A673 (cell line): ENCODE results near the gene PNPT1. TPM values are rescaled to one million over a fixed set of nuclear protein-coding genes. Genes with fewer than 3 reads are reported as not detected.
"Not testable (repeated sequence)": the region's sequence is repeated elsewhere in the genome, so short reads cannot be mapped to it uniquely, and the experiment has no call there.

Source experiments
- BruUV-seq: library from RNA; stranded (reverse); fragments of 400-500 nt; replicated peaks from 2 replicates; lab custom pipeline; 2021; lab: Mats Ljungman, UMichigan
- CTCF ChIA-PET: fragments of 300-600 bp; sonication (Branson Sonifier 250); formaldehyde crosslinking; loops from one replicate; lab custom pipeline; 2022; ENCODE audit warnings: antibody characterized with exemption; lab: Charles Lee
- POLR2A ChIA-PET: fragments of 300-600 bp; sonication (Branson Sonifier 250); formaldehyde crosslinking; loops from one replicate; lab custom pipeline; 2022; ENCODE audit warnings: antibody characterized with exemption; ENCODE audit not compliant: low non-redundant PET; lab: Charles Lee
- DNase-seq: peaks from one replicate; pipeline ENCODE4 v3.0.0-alpha.2; 2015; ENCODE audit warnings: low spot score
- H3K27ac ChIP-seq: fragments of 200-600 bp; sonication (generic); 2 replicates; pipeline ENCODE4 v1.5.1; 2016; ENCODE audit warnings: mixed run types, low read depth, mild to moderate bottlenecking, mixed read lengths, antibody characterized with exemption, low read length; ENCODE audit not compliant: poor library complexity, severe bottlenecking
- H3K27me3 ChIP-seq: fragments of 200-600 bp; sonication (generic); replicated peaks from 2 replicates; pipeline ENCODE4 v1.6.1; 2017; ENCODE audit warnings: mixed run types, low read depth, mild to moderate bottlenecking, mixed read lengths, antibody characterized with exemption, low read length; ENCODE audit not compliant: insufficient read depth, poor library complexity
- H3K36me3 ChIP-seq: fragments of 200-600 bp; sonication (generic); 2 replicates; pipeline ENCODE4 v1.6.1; 2016; ENCODE audit warnings: mixed run types, mild to moderate bottlenecking, mixed read lengths, antibody characterized with exemption, low read length; ENCODE audit not compliant: insufficient read depth, poor library complexity, severe bottlenecking
- H3K4me1 ChIP-seq: fragments of 200-600 bp; sonication (generic); 2 replicates; pipeline ENCODE4 v1.6.1; 2017; ENCODE audit warnings: mixed run types, mild to moderate bottlenecking, mixed read lengths, antibody characterized with exemption, low read length; ENCODE audit not compliant: insufficient read depth, poor library complexity, severe bottlenecking
- H3K4me3 ChIP-seq: fragments of 200-600 bp; sonication (generic); 2 replicates; pipeline ENCODE4 v1.5.1; 2016; ENCODE audit warnings: low read depth, mixed run types, mild to moderate bottlenecking, mixed read lengths, low read length; ENCODE audit not compliant: poor library complexity, severe bottlenecking
- H3K9me3 ChIP-seq: fragments of 200-600 bp; sonication (generic); 2 replicates; pipeline ENCODE4 v1.6.1; 2016; ENCODE audit warnings: mixed run types, low read depth, mild to moderate bottlenecking, mixed read lengths, antibody characterized with exemption, low read length; ENCODE audit not compliant: poor library complexity, severe bottlenecking
- CTCF ChIP-seq: fragments of 300-800, 200-600 bp; sonication (generic); conservative IDR thresholded peaks from 2 replicates; pipeline ENCODE4 v1.5.1; 2017; ENCODE audit warnings: low read depth, mild to moderate bottlenecking, antibody characterized with exemption, low read length, moderate library complexity, mixed read lengths
- EZH2 ChIP-seq: fragments of 200-600 bp; sonication (generic); IDR thresholded peaks from 2 replicates; pipeline ENCODE4 v1.6.1; 2017; ENCODE audit warnings: borderline replicate concordance, low read depth, mild to moderate bottlenecking, mixed read lengths, antibody characterized with exemption, low read length; ENCODE audit not compliant: poor library complexity, severe bottlenecking
- intact Hi-C: fragments of 100-400 bp; cut with micrococcal nuclease; formaldehyde crosslinking; loops from one replicate; pipeline ENCODE4 v1.10.0; 2022; ENCODE audit not compliant: unreplicated experiment
- total RNA-seq: library from RNA; stranded (reverse); gene quantifications from 2 replicates; pipeline ENCODE4 v1.2.3, GENCODE V29; 2021

Gene PNPT1
- total RNA-seq, 1 experiment from 2014 or later = 53.3 TPM

GRCh38 chr2:55705027-55705653 is 11.5 kb upstream of the PNPT1 start:
- intact Hi-C loops = no loop called here
- TF ChIP-seq CTCF (no peak), EZH2 (no peak)
- no peak overlapping the region for H3K4me3 ChIP-seq
- BruUV-seq = no TSS peak
- no peaks in the 10 kb centered on the region for H3K27me3 ChIP-seq
- no peaks in the 10 kb centered on the region for H3K36me3 ChIP-seq
- H3K9me3 ChIP-seq = no peaks in the 10 kb centered on the region
- DNase-seq = no peak
- no peak overlapping the region for H3K27ac ChIP-seq
- CTCF ChIA-PET = interaction anchor here (0.6 to 0.7 kb wide), 2 partner anchors 13 to 304 kb away, joined by 3 to 11 read pairs; no protein-coding TSS in a partner anchor
- no peaks in the 10 kb centered on the region for H3K4me1 ChIP-seq
- POLR2A ChIA-PET = no interaction called here

GRCh38 chr2:55703350-55703749 is 9.7 kb upstream of the PNPT1 start:
- POLR2A ChIA-PET = no interaction called here
- CTCF ChIA-PET = no interaction called here
- no peaks in the 10 kb centered on the region for H3K27me3 ChIP-seq
- H3K27ac ChIP-seq = no peak overlapping the region
- no TSS peak for BruUV-seq
- DNase-seq = no peak
- TF ChIP-seq CTCF = no peak
- TF ChIP-seq EZH2 = no peak
- intact Hi-C loops = no loop called here
- no peaks in the 10 kb centered on the region for H3K36me3 ChIP-seq
- no peaks in the 10 kb centered on the region for H3K9me3 ChIP-seq
- no peaks in the 10 kb centered on the region for H3K4me1 ChIP-seq
- no peak overlapping the region for H3K4me3 ChIP-seq

- peak overlapping the region; percentile 74 for H3K4me3 ChIP-seq
- DNase-seq, H3K4me1 ChIP-seq, H3K9me3 ChIP-seq, BruUV-seq, H3K27ac ChIP-seq, POLR2A ChIA-PET, H3K27me3 ChIP-seq, CTCF ChIA-PET, H3K36me3 ChIP-seq, intact Hi-C loops: not testable (repeated sequence)
Measured at GRCh38 chr2:55692740-55693139, 904 bp downstream of the PNPT1 start.

GRCh38 chr2:55672630-55673029 is 21.0 kb downstream of the PNPT1 start:
- intact Hi-C loops = no loop called here
- no peak for DNase-seq
- Histone ChIP-seq H3K4me1 (no peaks in the 10 kb centered on the region), H3K27ac (no peak overlapping the region), H3K9me3 (no peaks in the 10 kb centered on the region), H3K4me3 (no peak overlapping the region), H3K27me3 (no peaks in the 10 kb centered on the region), H3K36me3 (peaks cover 22% of the 10 kb centered on the region)
- TF ChIP-seq CTCF (no peak), EZH2 (no peak)
- BruUV-seq = no TSS peak
- ChIA-PET POLR2A (no interaction called here), CTCF (no interaction called here)
